HG03457 (cell line): ENCODE measurements around the gene KLF13.

ENCODE experiments used
- ATAC-seq: cut with Tn5 transposase; IDR thresholded peaks from one replicate; pipeline ENCODE4 v1.9.1; 2021; ENCODE audit warnings: moderate number of reproducible peaks; ENCODE audit not compliant: unreplicated experiment

KLF13 gene

GRCh38 chr15:31314380-31314779 is 12.3 kb upstream of the KLF13 start:
- no peak for ATAC-seq

GRCh38 chr15:31316135-31316795 is 10.4 kb upstream of the KLF13 start:
- no peak for ATAC-seq

GRCh38 chr15:31317017-31317416 is 9.6 kb upstream of the KLF13 start:
- no peak for ATAC-seq

GRCh38 chr15:31317421-31318327 is 9.0 kb upstream of the KLF13 start:
- no peak for ATAC-seq

- no peak for ATAC-seq
Observed at GRCh38 chr15:31318429-31318828, 8.2 kb upstream of the KLF13 start.

- ATAC-seq: no peak
Observed at GRCh38 chr15:31320022-31320421, 6.6 kb upstream of the KLF13 start.

- no peak for ATAC-seq
Observed at GRCh38 chr15:31321418-31321817, 5.2 kb upstream of the KLF13 start.

GRCh38 chr15:31322504-31322903 is 4.1 kb upstream of the KLF13 start:
- ATAC-seq: no peak

- no peak for ATAC-seq
Observed at GRCh38 chr15:31323627-31324026, 3.0 kb upstream of the KLF13 start.

- ATAC-seq: no peak
Observed at GRCh38 chr15:31324186-31324585, 2.4 kb upstream of the KLF13 start.

- ATAC-seq: no peak
Observed at GRCh38 chr15:31324806-31325594, 1.6 kb upstream of the KLF13 start.

GRCh38 chr15:31325595-31326155 is 960 bp upstream of the KLF13 start:
- peak; percentile 1 for ATAC-seq

- peak; percentile 15 for ATAC-seq
Observed at GRCh38 chr15:31326875-31327668, 437 bp downstream of the KLF13 start.

- no peak for ATAC-seq
Observed at GRCh38 chr15:31327669-31328427, 1.2 kb downstream of the KLF13 start.

GRCh38 chr15:31328428-31328968 is 1.9 kb downstream of the KLF13 start:
- no peak for ATAC-seq

- ATAC-seq: no peak
Observed at GRCh38 chr15:31328969-31329639, 2.5 kb downstream of the KLF13 start.

- ATAC-seq: no peak
Observed at GRCh38 chr15:31329640-31330010, 3.0 kb downstream of the KLF13 start.

- no peak for ATAC-seq
Observed at GRCh38 chr15:31330111-31330785, 3.6 kb downstream of the KLF13 start.
